NCI-H1417 treated with DMSO at 0.1 percent for 48 hours (cell line): Measurements from ENCODE around the gene SLCO2B1.

Source experiments
- DNase-seq: peaks from one replicate; lab custom pipeline; 2025; lab: John Stamatoyannopoulos, UW

Gene SLCO2B1

DNA sequence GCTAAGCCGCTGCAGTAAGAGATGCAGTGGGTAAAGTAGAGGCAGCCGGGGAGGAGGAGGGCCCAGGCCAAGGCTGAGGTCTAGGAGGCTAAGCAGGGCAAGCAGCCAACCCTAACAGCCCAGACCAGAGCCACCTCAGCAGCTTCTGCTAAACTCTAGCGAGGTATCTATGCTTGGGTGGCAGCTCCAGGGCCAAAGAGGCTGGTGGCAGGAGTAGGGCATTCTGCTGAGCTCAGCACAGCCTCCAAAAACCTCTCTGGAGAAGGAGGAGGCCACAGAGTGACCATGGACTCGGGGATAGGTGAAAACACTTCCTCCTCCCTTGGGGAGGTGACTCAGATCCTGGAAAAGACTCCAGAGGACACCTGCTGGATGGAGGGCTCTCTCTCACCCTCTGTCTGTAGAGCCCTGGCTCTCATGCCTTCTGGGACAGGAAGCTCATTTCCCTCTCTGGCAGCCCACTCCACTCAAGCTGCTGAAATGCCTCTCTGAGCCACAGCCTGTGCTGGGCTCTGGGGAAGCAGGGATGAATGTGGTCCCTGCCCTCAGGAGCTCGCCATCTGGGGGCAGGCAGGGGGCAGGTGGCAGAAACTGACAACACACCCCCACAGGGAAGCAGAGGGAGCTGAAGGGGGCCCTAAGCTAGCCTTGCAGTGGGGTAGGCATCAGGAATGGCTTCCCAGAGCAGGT, 73.2 kb downstream of the SLCO2B1 start:
- no peak for DNase-seq

DNA sequence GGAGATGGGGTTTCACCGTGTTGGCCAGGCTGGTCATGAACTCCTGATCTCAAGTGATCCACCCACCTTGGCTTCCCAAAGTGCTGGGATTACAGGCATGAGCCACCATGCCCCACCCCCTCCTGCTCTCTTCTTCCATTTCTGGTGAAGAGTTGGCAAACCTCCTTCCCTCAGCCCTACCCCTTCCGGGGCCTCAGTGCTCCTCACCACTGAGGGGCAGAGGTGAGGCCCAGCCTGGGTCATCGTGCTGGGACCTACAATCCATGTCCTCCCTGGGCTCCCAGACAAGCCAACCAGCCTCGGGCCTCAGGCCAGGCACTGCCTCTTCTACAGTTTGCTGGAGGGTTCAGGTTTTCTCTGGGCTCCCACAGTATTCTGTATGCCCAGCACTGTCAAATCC, 74.9 kb downstream of the SLCO2B1 start:
- DNase-seq = no peak

- DNase-seq = no peak
Observed at GRCh38 chr11:75229466-75229865, 78.6 kb downstream of the SLCO2B1 start.

- DNase-seq = no peak
Observed at GRCh38 chr11:75230621-75231020, 79.7 kb downstream of the SLCO2B1 start.

DNA sequence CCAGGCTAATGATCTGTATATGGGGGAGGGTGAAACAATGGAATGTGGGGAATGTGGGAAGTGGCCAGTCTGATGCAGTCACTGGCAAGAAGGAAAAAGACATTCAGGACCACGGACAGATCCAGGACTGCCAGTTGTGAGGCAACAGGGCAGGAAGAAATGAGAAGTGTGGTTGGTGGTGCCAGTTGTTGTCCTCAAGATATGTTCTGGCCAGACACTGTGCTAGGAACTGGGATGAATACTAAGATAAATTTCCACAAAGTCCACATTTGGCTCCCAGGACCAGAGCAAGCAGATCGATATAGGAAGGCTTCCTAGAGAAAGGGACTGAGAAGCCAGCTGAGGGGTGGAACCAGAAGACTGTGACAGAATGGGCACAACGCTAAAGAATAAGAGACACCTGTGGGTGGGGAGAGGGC, 82.9 kb downstream of the SLCO2B1 start:
- no peak for DNase-seq

GRCh38 chr11:75236062-75236461, 85.2 kb downstream of the SLCO2B1 start:
- DNase-seq = no peak

- DNase-seq = no peak
Observed at GRCh38 chr11:75237050-75237449, 86.1 kb downstream of the SLCO2B1 start.

DNA sequence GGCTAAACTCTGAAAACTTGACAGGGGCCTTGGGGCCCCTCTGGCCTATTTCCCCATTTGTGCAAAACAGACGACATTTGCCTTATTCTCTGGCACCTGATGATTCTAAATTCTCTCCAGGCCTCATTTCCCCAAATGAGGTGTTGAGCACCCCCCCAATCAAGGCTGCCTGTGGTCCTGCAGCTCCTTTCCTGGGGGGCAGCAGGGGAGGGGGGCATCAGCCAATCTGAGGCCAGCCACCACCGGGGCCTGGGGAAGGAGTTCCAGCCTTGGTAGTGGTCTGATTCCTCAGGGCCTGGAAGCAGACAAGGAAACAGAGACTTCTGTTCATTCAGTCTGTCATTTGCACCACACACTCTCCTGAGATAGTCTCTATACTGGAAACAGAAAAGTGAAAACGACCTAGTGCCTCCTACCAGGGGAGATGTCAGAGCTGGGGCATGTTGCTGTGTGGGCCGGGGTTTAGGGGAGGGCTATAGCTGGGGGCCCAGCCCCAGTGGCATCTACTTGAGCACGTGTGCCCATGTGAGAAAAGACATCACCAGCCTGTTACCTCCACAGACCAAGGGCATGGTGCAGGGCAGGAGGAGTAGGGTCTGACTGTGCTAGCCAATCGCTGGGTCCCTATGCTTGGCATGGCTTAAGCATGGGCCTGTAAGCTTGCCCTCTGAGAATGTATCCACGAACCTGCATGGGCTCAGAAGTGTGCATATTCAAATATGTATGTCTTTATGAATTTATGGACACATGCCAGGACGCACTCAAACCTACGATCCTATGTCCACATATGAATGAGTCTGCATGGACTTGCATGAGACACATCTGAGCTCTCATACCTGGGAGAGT, 87.9 kb downstream of the SLCO2B1 start:
- DNase-seq = no peak

GRCh38 chr11:75239531-75240290, 88.8 kb downstream of the SLCO2B1 start:
- DNase-seq = no peak

DNA sequence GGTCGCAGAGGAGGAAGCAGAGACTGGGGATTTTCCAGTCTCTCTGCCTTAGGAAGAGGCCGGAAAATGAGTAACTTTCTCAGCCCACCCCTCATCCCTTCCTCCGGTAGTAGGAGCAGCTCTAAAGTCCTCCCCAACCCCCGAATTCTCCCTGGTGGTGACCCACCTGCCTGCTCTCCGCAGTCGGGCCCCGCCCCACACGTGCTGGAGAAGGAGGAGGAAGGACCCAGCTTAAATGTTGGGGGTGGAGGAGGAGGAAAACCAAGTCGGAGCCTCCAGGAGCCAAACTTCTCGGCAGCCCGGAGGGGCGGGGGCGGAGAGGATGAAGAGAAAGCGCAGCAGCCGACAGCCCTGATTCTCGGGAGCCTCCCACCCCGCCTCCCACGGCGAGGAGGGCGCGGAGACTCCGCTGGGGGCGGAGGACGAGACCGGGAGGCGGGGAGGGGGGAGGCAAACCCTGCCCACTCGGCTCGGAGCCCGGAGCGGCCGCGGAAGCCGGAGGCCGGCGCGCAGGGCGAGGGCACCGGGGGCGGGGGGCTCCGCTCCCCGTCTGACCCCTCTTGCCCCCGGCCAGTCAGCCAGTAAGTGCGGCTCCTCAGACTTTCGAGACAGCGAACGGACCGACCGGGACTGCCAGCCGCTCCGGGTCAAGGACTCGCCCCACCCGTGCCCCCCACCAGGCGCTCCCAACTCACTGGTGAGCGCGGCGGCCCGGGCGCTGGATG, 89.6 kb downstream of the SLCO2B1 start, which contains the start of gene TPBGL:
Gene TPBGL (plus strand): TSS at position 464 of the 725 bp plus-strand sequence. CDS start 276 bp downstream, outside the sequence.
- no peak for DNase-seq

DNA sequence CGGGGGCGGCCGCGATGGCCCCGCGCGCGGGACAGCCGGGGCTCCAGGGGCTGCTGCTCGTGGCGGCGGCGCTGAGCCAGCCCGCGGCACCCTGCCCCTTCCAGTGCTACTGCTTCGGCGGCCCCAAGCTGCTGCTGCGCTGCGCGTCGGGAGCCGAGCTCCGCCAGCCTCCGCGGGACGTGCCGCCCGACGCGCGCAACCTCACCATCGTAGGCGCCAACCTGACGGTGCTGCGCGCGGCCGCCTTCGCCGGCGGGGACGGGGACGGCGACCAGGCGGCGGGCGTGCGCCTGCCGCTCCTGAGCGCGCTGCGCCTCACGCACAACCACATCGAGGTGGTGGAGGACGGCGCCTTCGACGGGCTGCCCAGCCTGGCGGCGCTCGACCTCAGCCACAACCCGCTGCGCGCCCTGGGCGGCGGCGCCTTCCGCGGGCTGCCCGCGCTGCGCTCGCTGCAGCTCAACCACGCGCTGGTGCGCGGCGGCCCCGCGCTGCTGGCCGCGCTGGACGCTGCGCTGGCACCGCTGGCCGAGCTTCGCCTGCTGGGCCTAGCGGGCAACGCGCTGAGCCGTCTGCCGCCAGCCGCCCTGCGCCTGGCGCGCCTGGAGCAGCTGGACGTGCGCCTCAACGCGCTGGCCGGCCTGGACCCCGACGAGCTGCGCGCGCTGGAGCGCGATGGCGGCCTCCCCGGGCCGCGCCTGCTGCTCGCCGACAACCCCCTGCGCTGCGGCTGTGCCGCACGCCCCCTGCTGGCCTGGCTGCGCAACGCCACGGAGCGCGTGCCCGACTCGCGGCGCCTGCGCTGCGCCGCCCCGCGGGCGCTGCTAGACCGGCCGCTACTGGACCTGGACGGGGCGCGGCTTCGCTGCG, 90.4 kb downstream of the SLCO2B1 start:
- DNase-seq = no peak

DNA sequence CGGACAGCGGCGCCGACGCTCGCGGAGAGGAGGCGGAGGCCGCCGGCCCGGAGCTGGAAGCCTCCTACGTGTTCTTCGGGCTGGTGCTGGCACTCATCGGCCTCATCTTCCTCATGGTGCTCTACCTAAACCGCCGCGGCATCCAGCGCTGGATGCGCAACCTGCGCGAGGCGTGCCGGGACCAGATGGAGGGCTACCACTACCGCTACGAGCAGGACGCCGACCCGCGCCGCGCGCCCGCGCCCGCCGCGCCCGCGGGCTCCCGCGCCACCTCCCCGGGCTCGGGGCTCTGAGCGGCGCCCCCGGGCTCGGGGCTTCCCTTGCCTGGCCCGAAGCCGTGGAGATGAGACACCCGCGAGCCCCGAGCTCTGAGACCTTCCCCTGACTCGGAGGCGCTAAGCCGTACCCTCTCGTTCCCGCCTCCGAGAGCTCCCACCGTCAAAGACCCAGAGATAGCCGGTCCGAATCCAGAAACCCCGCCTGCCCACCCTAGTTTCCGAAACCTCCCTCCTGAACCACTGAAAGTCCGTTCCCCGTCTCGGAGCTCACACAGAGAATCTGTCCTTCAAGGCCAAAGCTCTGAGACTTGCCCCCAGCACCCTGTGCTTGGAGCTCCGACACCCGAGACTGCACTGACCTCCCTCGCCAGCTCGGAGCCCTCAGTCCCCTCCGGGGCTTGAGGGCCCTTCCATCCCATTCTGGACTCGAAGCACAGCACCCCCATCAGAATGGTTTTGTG, 91.2 kb downstream of the SLCO2B1 start:
- DNase-seq = no peak

DNA sequence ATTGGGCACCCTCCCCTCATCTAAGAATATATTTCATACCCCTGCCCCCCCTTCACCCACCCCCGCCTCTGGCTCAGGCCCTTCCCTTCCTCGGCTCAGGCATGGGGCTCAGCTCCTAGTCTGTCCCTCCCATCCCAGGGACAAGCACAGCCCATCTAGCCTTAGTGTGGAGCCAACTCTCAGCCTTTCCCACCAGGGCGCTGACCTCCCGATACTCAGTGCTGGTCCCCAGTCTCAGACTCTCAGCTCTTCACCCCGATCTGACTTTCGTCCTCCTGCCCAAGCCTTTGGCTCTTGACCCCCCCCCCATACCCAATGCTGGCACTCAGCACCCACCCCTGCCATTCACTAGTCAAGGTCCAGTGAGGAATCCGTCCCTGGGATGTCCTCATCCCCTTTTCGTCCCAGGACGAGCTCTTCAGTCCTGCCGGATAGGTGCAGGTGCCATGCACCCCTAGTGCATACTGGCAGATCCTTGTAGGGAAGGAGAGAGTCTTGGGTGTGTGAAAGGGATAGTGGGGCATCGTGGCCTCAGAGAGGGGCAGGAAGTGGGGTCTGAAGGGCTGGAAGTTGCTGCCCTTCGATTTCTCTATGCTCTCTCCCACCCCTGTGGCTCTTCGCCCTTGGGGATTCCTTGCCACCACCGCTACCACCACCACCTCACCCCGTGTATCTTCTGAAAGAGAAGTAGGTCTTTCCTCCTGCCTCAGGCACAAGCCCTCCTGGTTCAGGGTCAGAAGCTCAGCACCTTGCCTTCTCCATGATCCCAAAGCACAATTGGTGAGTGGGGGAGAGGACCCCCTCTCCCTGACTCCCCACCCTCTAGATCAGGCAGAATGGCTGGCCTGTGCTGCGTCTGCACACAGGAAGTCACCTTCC, 92.1 kb downstream of the SLCO2B1 start:
- no peak for DNase-seq

GRCh38 chr11:75244052-75244814, 93.3 kb downstream of the SLCO2B1 start:
- no peak for DNase-seq

GRCh38 chr11:75245356-75246005, 94.6 kb downstream of the SLCO2B1 start:
- no peak for DNase-seq

GRCh38 chr11:75246006-75246670, 95.2 kb downstream of the SLCO2B1 start:
- no peak for DNase-seq

DNA sequence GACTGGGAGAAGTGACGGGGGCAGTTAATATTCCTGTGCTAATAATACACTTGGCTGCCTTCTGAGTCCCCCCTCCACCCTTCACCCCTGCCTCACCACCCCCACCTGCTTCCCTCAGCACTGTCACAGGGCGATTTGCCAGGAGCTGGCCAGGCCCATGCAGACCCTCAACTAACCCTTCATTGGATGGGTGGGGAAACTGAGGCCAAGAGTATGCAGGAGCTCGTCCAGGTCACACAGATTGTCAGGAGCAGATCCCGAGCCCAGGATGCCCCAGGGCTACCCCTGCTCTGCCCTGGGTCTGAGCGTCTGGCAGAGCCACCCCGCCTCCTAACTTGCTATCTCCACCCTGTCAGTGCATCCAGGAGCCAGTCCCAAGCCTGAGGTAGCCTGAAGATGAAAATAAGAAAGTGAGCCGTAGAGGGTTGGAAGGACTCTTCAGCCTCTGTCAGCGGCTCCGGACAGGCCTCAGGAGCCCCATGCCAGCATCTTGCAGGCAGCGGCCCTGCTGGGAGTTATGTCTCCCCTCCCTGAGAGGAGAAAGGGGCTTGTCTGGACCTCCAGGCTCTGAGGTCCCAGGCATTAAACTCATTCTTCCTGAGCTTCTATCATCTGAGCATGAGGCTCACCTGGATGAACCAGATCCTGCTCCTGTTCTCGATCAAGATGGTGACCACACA, 95.9 kb downstream of the SLCO2B1 start:
- no peak for DNase-seq
